Measurements from ENCODE around the gene ATXN1. TPM values are rescaled to one million over a fixed set of nuclear protein-coding genes. Genes with fewer than 3 reads are reported as not detected.

Gene ATXN1
- total RNA-seq, 1 donor from 2014 or later: 59.8 TPM

- intact Hi-C loops (cut with micrococcal nuclease): loop anchor here (1.0 to 5.0 kb wide), 5 partner anchors 77 to 453 kb away; no protein-coding TSS in a partner anchor
- POLR2A ChIA-PET: interaction anchor here (0.5 to 1.3 kb wide), 4 partner anchors 9 to 198 kb away, joined by 3 to 13 read pairs (median 6); no protein-coding TSS in a partner anchor
- Mint-ChIP-seq H3K9me3 (no peaks in the 10 kb centered on the region), H3K27ac (peak overlapping the region; percentile 14), H3K4me1 (peaks cover 46% of the 10 kb centered on the region), H3K4me3 (no peak overlapping the region), H3K36me3 (ENCODE audit: low read depth) (no peaks in the 10 kb centered on the region), H3K27me3 (no peaks in the 10 kb centered on the region)
- ATAC-seq (ENCODE audit: low read depth): peak; percentile 56
- DNase-seq: no peak
- no peak for TF ChIP-seq CTCF (IDR thresholded peaks at IDR 0.05)
- CTCF ChIA-PET: interaction anchor here (0.7 to 10.5 kb wide), 18 partner anchors 10 to 257 kb away, joined by 3 to 174 read pairs (median 4); partner anchors contain the start of gene ATXN1
Measured at GRCh38 chr6:16514249-16514648, 247.0 kb downstream of the ATXN1 start.

GRCh38 chr6:16512544-16513290 is 248.5 kb downstream of the ATXN1 start:
- intact Hi-C loops (cut with micrococcal nuclease): loop anchor here (5.0 kb wide), 2 partner anchors 145 to 455 kb away; no protein-coding TSS in a partner anchor
- ChIA-PET CTCF (interaction anchor here (0.9 to 10.5 kb wide), 21 partner anchors 8 to 258 kb away, joined by 3 to 174 read pairs (median 8); partner anchors contain the start of gene ATXN1), POLR2A (interaction anchor here (0.9 to 2.8 kb wide), 8 partner anchors 17 to 249 kb away, joined by 4 to 16 read pairs (median 6); partner anchors contain the start of gene ATXN1)
- ATAC-seq (ENCODE audit: low read depth): no peak
- DNase-seq: no peak
- H3K27ac Mint-ChIP-seq: peak overlapping the region; percentile 73
- H3K4me1 Mint-ChIP-seq: peaks cover 48% of the 10 kb centered on the region
- TF ChIP-seq CTCF (IDR thresholded peaks at IDR 0.05): no peak
- no peaks in the 10 kb centered on the region for H3K36me3 Mint-ChIP-seq (ENCODE audit: low read depth)
- no peak overlapping the region for H3K4me3 Mint-ChIP-seq
- no peaks in the 10 kb centered on the region for H3K27me3 Mint-ChIP-seq
- no peaks in the 10 kb centered on the region for H3K9me3 Mint-ChIP-seq

- H3K9me3 Mint-ChIP-seq: no peaks in the 10 kb centered on the region
- intact Hi-C loops (cut with micrococcal nuclease): loop anchor here (1.0 to 5.0 kb wide), 5 partner anchors 17 to 455 kb away; partner anchors contain the start of gene ATXN1
- ATAC-seq (ENCODE audit: low read depth): peak; percentile 45
- CTCF ChIA-PET: interaction anchor here (0.9 to 10.5 kb wide), 27 partner anchors 9 to 259 kb away, joined by 3 to 174 read pairs (median 5); partner anchors contain the start of gene ATXN1
- peaks cover 48% of the 10 kb centered on the region for H3K4me1 Mint-ChIP-seq
- no peak overlapping the region for H3K4me3 Mint-ChIP-seq
- peak overlapping the region; percentile 73 for H3K27ac Mint-ChIP-seq
- no peaks in the 10 kb centered on the region for H3K27me3 Mint-ChIP-seq
- TF ChIP-seq CTCF (IDR thresholded peaks at IDR 0.05): no peak
- POLR2A ChIA-PET: interaction anchor here (0.5 to 2.8 kb wide), 9 partner anchors 16 to 250 kb away, joined by 4 to 16 read pairs (median 5); partner anchors contain the start of gene ATXN1
- H3K36me3 Mint-ChIP-seq (ENCODE audit: low read depth): no peaks in the 10 kb centered on the region
- DNase-seq: no peak
Measured at GRCh38 chr6:16511723-16512489, 249.4 kb downstream of the ATXN1 start.

GRCh38 chr6:16511040-16511660 is 250.1 kb downstream of the ATXN1 start:
- no peaks in the 10 kb centered on the region for H3K27me3 Mint-ChIP-seq
- DNase-seq (no peak), ATAC-seq (ENCODE audit: low read depth) (peak; percentile 55)
- H3K4me3 Mint-ChIP-seq: no peak overlapping the region
- CTCF ChIA-PET: interaction anchor here (0.7 to 10.5 kb wide), 28 partner anchors 8 to 260 kb away, joined by 3 to 174 read pairs (median 4); partner anchors contain the start of gene ATXN1
- TF ChIP-seq CTCF (IDR thresholded peaks at IDR 0.05): no peak
- no peaks in the 10 kb centered on the region for H3K36me3 Mint-ChIP-seq (ENCODE audit: low read depth)
- H3K4me1 Mint-ChIP-seq: peaks cover 52% of the 10 kb centered on the region
- POLR2A ChIA-PET: interaction anchor here (0.5 to 2.8 kb wide), 6 partner anchors 10 to 251 kb away, joined by 4 to 16 read pairs (median 10); partner anchors contain the start of gene ATXN1
- no peaks in the 10 kb centered on the region for H3K9me3 Mint-ChIP-seq
- intact Hi-C loops (cut with micrococcal nuclease): loop anchor here (1.0 to 5.0 kb wide), 5 partner anchors 16 to 456 kb away; partner anchors contain the start of gene ATXN1
- H3K27ac Mint-ChIP-seq: peak overlapping the region; percentile 43

Data from activated B cell treated with CpG ODN at 0.5 μM for 24 hours (primary cell).